Fibroblast of lung (primary cell): Measurements from ENCODE around the gene NHSL2. TPM values are rescaled to one million over a fixed set of nuclear protein-coding genes. Genes with fewer than 3 reads are reported as not detected.

Experiments
- DNase-seq, 2 donors: peaks; one replicate each; pipeline versions ENCODE4 v3.0.0 to v3.0.0-alpha.2; 2010; ENCODE audit warnings: low read depth in 2 of 2
- H2AFZ ChIP-seq: 2 replicates; pipeline ENCODE4 v1.5.1; 2012; ENCODE audit warnings: low read length, control low read depth, inconsistent platforms
- H3K27ac ChIP-seq: 2 replicates; pipeline ENCODE4 v1.5.1; 2011; ENCODE audit warnings: low read length, control low read depth; ENCODE audit not compliant: insufficient read depth
- H3K27me3 ChIP-seq: 2 replicates; pipeline ENCODE4 v1.5.1; 2011; ENCODE audit warnings: mild to moderate bottlenecking, low read length; ENCODE audit not compliant: control insufficient read depth, insufficient read depth
- H3K36me3 ChIP-seq: 2 replicates; pipeline ENCODE4 v1.5.1; 2011; ENCODE audit warnings: low read length; ENCODE audit not compliant: control insufficient read depth, insufficient read depth
- H3K4me1 ChIP-seq: 2 replicates; pipeline ENCODE4 v1.5.1; 2011; ENCODE audit warnings: low read length; ENCODE audit not compliant: control insufficient read depth, insufficient read depth; ENCODE audit errors: extremely low read depth
- H3K4me2 ChIP-seq: 2 replicates; pipeline ENCODE4 v1.5.1; 2011; ENCODE audit warnings: low read length, control low read depth; ENCODE audit not compliant: insufficient read depth; ENCODE audit errors: extremely low read depth
- H3K4me3 ChIP-seq, 4 experiments: fragments of 200-600 bp in 1 of 4; sonication (generic) in 1 of 4; replicated peaks in 1 of 4; 2 replicates each; pipeline ENCODE4 v1.5.1; 2011 to 2016; ENCODE audit warnings: low read length in 4 of 4, low read depth in 3 of 4, mild to moderate bottlenecking in 3 of 4, control low read depth in 2 of 4, inconsistent platforms in 1 of 4, mixed read lengths in 1 of 4; ENCODE audit not compliant: insufficient read depth in 1 of 4; ENCODE audit errors: control extremely low read depth in 1 of 4
- H3K79me2 ChIP-seq: 2 replicates; pipeline ENCODE4 v1.5.1; 2012; ENCODE audit warnings: mild to moderate bottlenecking, low read length, inconsistent platforms; ENCODE audit not compliant: control insufficient read depth, insufficient read depth
- H3K9ac ChIP-seq: 2 replicates; pipeline ENCODE4 v1.5.1; 2011; ENCODE audit warnings: mild to moderate bottlenecking, low read length, control low read depth; ENCODE audit not compliant: insufficient read depth
- H3K9me3 ChIP-seq: 2 replicates; pipeline ENCODE4 v1.5.1; 2012; ENCODE audit warnings: low read depth, low read length; ENCODE audit not compliant: control insufficient read depth, insufficient read depth
- H4K20me1 ChIP-seq: 2 replicates; pipeline ENCODE4 v1.5.1; 2011; ENCODE audit warnings: low read length; ENCODE audit not compliant: control insufficient read depth, insufficient read depth; ENCODE audit errors: extremely low read depth
- EZH2 ChIP-seq: IDR thresholded peaks from 2 replicates; pipeline ENCODE4 v1.5.1; 2012; ENCODE audit warnings: low read length, control low read depth, mild to moderate bottlenecking; ENCODE audit errors: missing control alignments
- polyA plus RNA-seq, 2 donors: library from polyadenylated mRNA; depleted of rRNA in 1 of 2; stranded (reverse) in 1 of 2; unstranded in 1 of 2; fragments of >200 nt; gene quantifications; 2 replicates each; pipeline ENCODE4 v1.2.1, GENCODE V29; 2011 to 2012; ENCODE audit warnings: missing spikeins in 1 of 2
- total RNA-seq: library from RNA; depleted of rRNA; stranded (reverse); fragments of >200 nt; gene quantifications from 2 replicates; pipeline ENCODE4 v1.2.1, GENCODE V29; 2014
- TF ChIP-seq, protein P1 (sequence below), 2 donors: IDR thresholded peaks in 1 of 2; conservative IDR thresholded peaks in 1 of 2; 1 replicate in 1 of 2; 2 replicates in 1 of 2; pipeline ENCODE4 v1.5.1; 2011 to 2012; ENCODE audit warnings: low read length in 2 of 2, control low read depth in 1 of 2, inconsistent platforms in 1 of 2, low read depth in 1 of 2, mild to moderate bottlenecking in 1 of 2

Gene NHSL2
- total and polyA plus RNA-seq, 2 donors (not counting 1 experiment from before 2014, with no cell fraction given): 4.3 to 9.7 TPM

GRCh38 chrX:71989768-71990426, 79.3 kb downstream of the NHSL2 start:
- Histone ChIP-seq H3K79me2 (no peaks in the 10 kb centered on the region), H3K9me3 (no peaks in the 10 kb centered on the region), H3K36me3 (no peaks in the 10 kb centered on the region), H3K9ac (no peak overlapping the region), H2AFZ (no peak overlapping the region), H3K4me3 (no peak overlapping the region), H3K27me3 (peaks cover 4% of the 10 kb centered on the region), H4K20me1 (no peaks in the 10 kb centered on the region), H3K4me2 (no peak overlapping the region), H3K4me1 (no peaks in the 10 kb centered on the region), H3K27ac (no peak overlapping the region)
- TF ChIP-seq EZH2: no peak
- TF ChIP-seq, protein P1, sequence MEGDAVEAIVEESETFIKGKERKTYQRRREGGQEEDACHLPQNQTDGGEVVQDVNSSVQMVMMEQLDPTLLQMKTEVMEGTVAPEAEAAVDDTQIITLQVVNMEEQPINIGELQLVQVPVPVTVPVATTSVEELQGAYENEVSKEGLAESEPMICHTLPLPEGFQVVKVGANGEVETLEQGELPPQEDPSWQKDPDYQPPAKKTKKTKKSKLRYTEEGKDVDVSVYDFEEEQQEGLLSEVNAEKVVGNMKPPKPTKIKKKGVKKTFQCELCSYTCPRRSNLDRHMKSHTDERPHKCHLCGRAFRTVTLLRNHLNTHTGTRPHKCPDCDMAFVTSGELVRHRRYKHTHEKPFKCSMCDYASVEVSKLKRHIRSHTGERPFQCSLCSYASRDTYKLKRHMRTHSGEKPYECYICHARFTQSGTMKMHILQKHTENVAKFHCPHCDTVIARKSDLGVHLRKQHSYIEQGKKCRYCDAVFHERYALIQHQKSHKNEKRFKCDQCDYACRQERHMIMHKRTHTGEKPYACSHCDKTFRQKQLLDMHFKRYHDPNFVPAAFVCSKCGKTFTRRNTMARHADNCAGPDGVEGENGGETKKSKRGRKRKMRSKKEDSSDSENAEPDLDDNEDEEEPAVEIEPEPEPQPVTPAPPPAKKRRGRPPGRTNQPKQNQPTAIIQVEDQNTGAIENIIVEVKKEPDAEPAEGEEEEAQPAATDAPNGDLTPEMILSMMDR (conservative IDR thresholded peaks at IDR 0.05 in 1 of 2, IDR thresholded peaks at IDR 0.05 in 1 of 2; ENCODE audit: low read depth in 1 of 2, low read length in 2 of 2): no peak
- DNase-seq: peak; percentile 19 to 26

GRCh38 chrX:71990518-71990917, 79.9 kb downstream of the NHSL2 start:
- no peak for DNase-seq
- H3K36me3 ChIP-seq: no peaks in the 10 kb centered on the region
- H3K4me1 ChIP-seq: no peaks in the 10 kb centered on the region
- H4K20me1 ChIP-seq: no peaks in the 10 kb centered on the region
- no peaks in the 10 kb centered on the region for H3K9me3 ChIP-seq
- no peaks in the 10 kb centered on the region for H3K79me2 ChIP-seq
- H3K27me3 ChIP-seq: peaks cover 4% of the 10 kb centered on the region
- no peak overlapping the region for H3K4me2 ChIP-seq
- TF ChIP-seq, protein P1 (conservative IDR thresholded peaks at IDR 0.05 in 1 of 2, IDR thresholded peaks at IDR 0.05 in 1 of 2; ENCODE audit: low read depth in 1 of 2, low read length in 2 of 2): no peak
- no peak for TF ChIP-seq EZH2
- H2AFZ ChIP-seq: no peak overlapping the region
- H3K27ac ChIP-seq: no peak overlapping the region
- no peak overlapping the region for H3K4me3 ChIP-seq
- H3K9ac ChIP-seq: no peak overlapping the region

GRCh38 chrX:71991164-71991563, 80.5 kb downstream of the NHSL2 start:
- H3K27ac ChIP-seq: no peak overlapping the region
- no peaks in the 10 kb centered on the region for H3K9me3 ChIP-seq
- no peaks in the 10 kb centered on the region for H3K4me1 ChIP-seq
- peaks cover 4% of the 10 kb centered on the region for H3K27me3 ChIP-seq
- no peaks in the 10 kb centered on the region for H4K20me1 ChIP-seq
- no peak overlapping the region for H3K9ac ChIP-seq
- no peaks in the 10 kb centered on the region for H3K79me2 ChIP-seq
- no peak overlapping the region for H2AFZ ChIP-seq
- no peak overlapping the region for H3K4me2 ChIP-seq
- TF ChIP-seq, protein P1 (conservative IDR thresholded peaks at IDR 0.05 in 1 of 2, IDR thresholded peaks at IDR 0.05 in 1 of 2; ENCODE audit: low read depth in 1 of 2, low read length in 2 of 2): no peak
- TF ChIP-seq EZH2: no peak
- DNase-seq: no peak
- no peak overlapping the region for H3K4me3 ChIP-seq
- H3K36me3 ChIP-seq: no peaks in the 10 kb centered on the region
